LNCaP clone FGC (cell line): ENCODE results near the gene TEPSIN.

Experiments
- DNase-seq: peaks from one replicate; pipeline ENCODE4 v3.0.0-alpha.2; 2011; ENCODE audit warnings: low read depth
- H3K4me3 ChIP-seq: 2 replicates; pipeline ENCODE4 v1.5.1; 2011; ENCODE audit warnings: mild to moderate bottlenecking, low read depth, low read length, control low read depth
- TF ChIP-seq, protein P1 (sequence below): IDR thresholded peaks from 2 replicates; pipeline ENCODE4 v1.5.1; 2012; ENCODE audit warnings: mild to moderate bottlenecking; ENCODE audit not compliant: control insufficient read depth, insufficient read depth; ENCODE audit errors: extremely low read depth

The TEPSIN gene

DNA sequence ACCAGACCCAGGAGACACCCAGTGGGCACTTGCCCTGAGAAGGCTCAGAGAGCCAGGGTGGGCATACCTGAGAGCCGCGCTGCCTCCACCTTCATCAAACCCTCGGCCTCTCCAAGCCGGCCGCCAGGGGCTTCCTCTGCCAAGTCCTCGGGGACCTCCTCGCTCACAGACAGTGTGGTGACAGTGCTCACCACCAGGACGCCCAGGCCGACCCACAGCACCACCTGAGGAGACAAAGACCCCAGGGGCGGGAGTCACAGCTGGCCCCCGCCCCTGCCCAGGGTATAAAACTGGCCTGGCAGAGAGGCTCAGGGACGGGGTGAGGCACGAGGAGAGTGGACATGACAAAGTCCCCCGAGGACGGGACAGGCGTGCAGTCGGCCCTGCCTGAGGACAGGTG lies 21.3 kb upstream of the TEPSIN start:
- TF ChIP-seq, protein P1, sequence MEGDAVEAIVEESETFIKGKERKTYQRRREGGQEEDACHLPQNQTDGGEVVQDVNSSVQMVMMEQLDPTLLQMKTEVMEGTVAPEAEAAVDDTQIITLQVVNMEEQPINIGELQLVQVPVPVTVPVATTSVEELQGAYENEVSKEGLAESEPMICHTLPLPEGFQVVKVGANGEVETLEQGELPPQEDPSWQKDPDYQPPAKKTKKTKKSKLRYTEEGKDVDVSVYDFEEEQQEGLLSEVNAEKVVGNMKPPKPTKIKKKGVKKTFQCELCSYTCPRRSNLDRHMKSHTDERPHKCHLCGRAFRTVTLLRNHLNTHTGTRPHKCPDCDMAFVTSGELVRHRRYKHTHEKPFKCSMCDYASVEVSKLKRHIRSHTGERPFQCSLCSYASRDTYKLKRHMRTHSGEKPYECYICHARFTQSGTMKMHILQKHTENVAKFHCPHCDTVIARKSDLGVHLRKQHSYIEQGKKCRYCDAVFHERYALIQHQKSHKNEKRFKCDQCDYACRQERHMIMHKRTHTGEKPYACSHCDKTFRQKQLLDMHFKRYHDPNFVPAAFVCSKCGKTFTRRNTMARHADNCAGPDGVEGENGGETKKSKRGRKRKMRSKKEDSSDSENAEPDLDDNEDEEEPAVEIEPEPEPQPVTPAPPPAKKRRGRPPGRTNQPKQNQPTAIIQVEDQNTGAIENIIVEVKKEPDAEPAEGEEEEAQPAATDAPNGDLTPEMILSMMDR: no peak
- no peak overlapping the region for H3K4me3 ChIP-seq
- DNase-seq: no peak

DNA sequence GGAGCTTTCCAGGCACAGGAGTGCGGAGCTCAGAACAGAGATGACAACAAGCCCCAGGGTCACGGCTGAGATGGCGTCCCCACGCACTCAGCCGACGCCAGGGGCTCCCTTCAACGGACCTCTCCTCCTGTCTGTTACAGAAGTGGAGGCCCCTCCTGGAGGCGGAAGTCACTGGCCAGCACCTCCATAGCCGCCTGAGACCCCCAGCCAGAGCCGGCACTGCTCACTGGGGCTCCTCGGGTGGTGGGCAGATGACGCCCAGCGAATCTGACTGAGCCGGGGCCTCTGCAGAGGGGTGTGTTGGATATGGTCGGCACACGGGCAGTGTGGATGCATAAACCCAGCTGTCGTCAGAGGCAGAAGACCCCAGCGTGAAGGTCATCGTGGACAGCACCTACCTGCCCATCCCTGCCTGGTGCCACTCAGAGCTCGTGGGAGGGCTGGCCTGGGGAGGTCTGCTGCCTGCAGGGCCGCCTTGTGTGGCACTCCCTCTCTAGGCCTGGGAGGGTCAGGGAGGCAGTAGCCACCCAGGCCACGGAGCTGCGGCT lies 20.3 kb upstream of the TEPSIN start:
- TF ChIP-seq, protein P1: no peak
- DNase-seq: no peak
- no peak overlapping the region for H3K4me3 ChIP-seq

DNA sequence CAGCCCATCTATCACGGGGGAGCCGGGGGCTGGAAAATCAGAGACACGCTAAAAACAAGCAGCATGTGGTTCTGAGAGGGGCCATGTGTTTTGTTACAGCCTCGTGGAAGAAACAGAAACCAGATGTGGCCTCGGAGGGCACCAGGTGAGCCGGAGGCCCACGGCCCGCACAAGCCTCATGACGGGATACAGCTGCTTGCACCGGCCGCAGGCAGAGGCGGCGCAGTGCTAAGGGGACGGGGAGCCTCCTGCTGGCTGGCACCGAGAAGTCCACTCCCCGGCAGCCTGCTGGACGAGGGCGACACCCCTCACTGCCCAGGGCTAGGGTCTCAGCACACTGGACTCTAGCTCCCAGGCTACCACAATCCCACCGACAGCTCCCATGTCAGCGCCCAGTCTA lies 19.4 kb upstream of the TEPSIN start:
- TF ChIP-seq, protein P1: no peak
- no peak for DNase-seq
- no peak overlapping the region for H3K4me3 ChIP-seq

DNA sequence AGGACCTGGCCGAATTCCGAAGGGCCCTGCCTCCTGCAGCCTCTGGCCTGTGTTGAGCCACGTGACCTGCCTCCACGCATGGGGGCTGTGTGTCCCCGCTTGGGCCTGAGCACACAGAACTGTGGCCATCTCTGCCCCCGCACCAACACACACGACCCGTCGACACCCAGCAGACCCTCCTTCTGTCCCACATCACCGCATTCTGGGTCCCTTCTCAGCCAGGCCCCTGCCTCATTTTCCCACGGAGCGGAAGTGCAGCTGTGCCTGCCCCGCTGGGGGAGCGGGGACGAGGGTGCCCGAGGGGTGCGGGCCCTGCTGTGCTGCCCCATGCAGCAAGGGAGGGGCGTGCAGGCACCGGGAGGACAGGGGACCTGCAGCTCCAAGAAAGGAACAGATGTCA lies 18.7 kb upstream of the TEPSIN start:
- no peak for DNase-seq
- H3K4me3 ChIP-seq: no peak overlapping the region
- TF ChIP-seq, protein P1: no peak

DNA sequence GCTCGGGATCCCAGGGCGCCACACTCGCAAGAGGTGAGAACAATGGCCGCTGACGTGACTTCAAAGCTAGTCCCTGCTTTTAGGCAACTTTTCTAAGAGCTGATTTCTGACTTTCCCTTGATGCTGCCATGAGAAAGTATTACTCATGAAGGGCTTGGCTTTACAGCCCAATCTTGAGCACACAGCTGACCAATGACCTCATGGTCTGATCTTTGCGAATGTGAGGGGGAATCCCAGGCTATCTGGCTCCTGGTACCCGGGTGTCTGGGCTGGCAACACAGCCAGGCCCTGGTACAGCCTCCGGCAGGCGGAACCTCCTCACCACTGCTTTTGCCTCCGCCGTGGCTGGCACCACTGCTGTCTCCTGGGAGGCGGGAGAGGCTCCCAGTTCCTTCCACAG lies 17.8 kb upstream of the TEPSIN start:
- no peak overlapping the region for H3K4me3 ChIP-seq
- TF ChIP-seq, protein P1: no peak
- no peak for DNase-seq

DNA sequence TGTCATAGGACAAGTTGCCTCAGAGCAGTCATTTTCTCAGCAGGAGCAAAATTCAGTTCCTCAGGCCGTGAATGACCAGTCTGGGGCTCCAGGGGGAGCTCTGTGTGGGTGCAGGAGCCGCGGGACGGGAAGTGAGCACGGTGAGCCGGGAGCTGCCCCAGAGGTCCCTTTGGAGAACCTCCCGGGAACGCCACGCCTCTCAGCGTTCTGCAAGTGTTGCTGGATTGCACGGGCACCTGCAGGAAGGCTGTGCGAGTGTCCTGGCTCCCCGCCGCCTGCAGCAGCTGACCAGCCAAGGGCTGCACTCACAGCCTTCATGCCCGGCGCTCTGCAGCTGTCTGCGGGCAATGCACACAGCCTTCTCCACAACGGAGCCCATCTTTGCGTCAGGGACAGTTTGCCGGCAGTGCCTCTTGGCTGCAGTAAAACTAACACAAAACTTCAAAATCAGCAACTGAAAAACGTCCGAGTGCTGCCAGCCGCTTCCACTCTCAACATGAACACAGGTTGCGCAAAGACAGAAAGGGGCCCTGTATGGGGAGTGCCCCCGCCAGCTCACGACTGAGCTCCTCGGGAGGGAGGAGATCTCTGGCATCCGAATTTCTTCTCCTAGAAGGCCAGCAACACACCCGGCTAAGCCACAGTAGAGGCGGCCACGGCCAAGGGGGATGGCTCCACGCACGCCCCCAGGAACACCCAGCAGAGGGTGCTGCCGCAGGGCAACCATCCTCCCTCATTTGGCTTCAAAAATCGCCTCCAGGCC lies 16.3 kb upstream of the TEPSIN start:
- DNase-seq: peak; percentile 94
- TF ChIP-seq, protein P1: peak; percentile 72
- H3K4me3 ChIP-seq: no peak overlapping the region
